HepG2 (cell line): Measurements from ENCODE around the gene FAM24A. TPM values are rescaled to one million over a fixed set of nuclear protein-coding genes. Genes with fewer than 3 reads are reported as not detected.

Experiments
- BCL3 ChIP-seq: sonication (generic); formaldehyde crosslinking; IDR thresholded peaks from 2 replicates; pipeline ENCODE4 v1.5.1; 2020; ENCODE audit warnings: mild to moderate bottlenecking, missing genetic modification reagents, moderate library complexity
- DNMT1 ChIP-seq: sonication (generic); formaldehyde crosslinking; IDR thresholded peaks from 2 replicates; pipeline ENCODE4 v1.5.1; 2020; ENCODE audit warnings: mild to moderate bottlenecking, missing genetic modification reagents
- EP300 ChIP-seq, 3 experiments: sonication (generic) in 1 of 3; formaldehyde crosslinking in 1 of 3; IDR thresholded peaks; 2 replicates each; pipeline versions ENCODE4 v1.5.1 to v1.6.1; 2011 to 2020; ENCODE audit warnings: low read depth in 2 of 3, low read length in 2 of 3, borderline replicate concordance in 1 of 3, improper control_type of control experiment in 1 of 3, mild to moderate bottlenecking in 1 of 3, missing genetic modification reagents in 1 of 3, moderate library complexity in 1 of 3
- MIER3 ChIP-seq: IDR thresholded peaks from 2 replicates; pipeline ENCODE4 v1.6.1; 2016; ENCODE audit warnings: missing compliant biosample characterization, borderline replicate concordance
- NKX3-1 ChIP-seq: sonication (generic); formaldehyde crosslinking; IDR thresholded peaks from 2 replicates; pipeline ENCODE4 v1.5.0; 2020; ENCODE audit warnings: missing genetic modification reagents
- TFAP4 ChIP-seq: sonication (generic); IDR thresholded peaks from 2 replicates; pipeline ENCODE4 v1.6.1; 2016; ENCODE audit warnings: low read depth, borderline replicate concordance
- THRA ChIP-seq: sonication (generic); formaldehyde crosslinking; IDR thresholded peaks from 2 replicates; pipeline ENCODE4 v1.4.0; 2020; ENCODE audit warnings: missing genetic modification reagents, borderline replicate concordance
- YEATS4 ChIP-seq: sonication (generic); formaldehyde crosslinking; IDR thresholded peaks from 2 replicates; pipeline ENCODE4 v1.4.0; 2020; ENCODE audit warnings: missing genetic modification reagents, borderline replicate concordance
- ZBTB33 ChIP-seq: sonication (generic); formaldehyde crosslinking; IDR thresholded peaks from 2 replicates; pipeline ENCODE4 v1.4.0; 2020; ENCODE audit warnings: missing genetic modification reagents
- ZNF333 ChIP-seq: sonication (generic); formaldehyde crosslinking; IDR thresholded peaks from 2 replicates; pipeline ENCODE4 v1.4.0; 2020; ENCODE audit warnings: mild to moderate bottlenecking, missing genetic modification reagents, borderline replicate concordance
- ZNF646 ChIP-seq: sonication (generic); formaldehyde crosslinking; IDR thresholded peaks from 2 replicates; pipeline ENCODE4 v1.9.0; 2021; ENCODE audit warnings: mild to moderate bottlenecking, missing genetic modification reagents
- ZNF782 ChIP-seq: sonication (generic); formaldehyde crosslinking; IDR thresholded peaks from 2 replicates; pipeline ENCODE4 v1.4.0; 2020; ENCODE audit warnings: missing genetic modification reagents, mild to moderate bottlenecking, borderline replicate concordance
- polyA plus RNA-seq, 8 experiments: library from polyadenylated mRNA; depleted of rRNA in 3 of 8; stranded (reverse) in 7 of 8; unstranded in 1 of 8; fragments of >200 nt; fragmentation: Illumina TruSeq in 4 of 8; extraction: Trizol in 4 of 8; gene quantifications; 2 replicates each; pipeline versions ENCODE4 v1.2.1 to v1.2.3, GENCODE V29; 2011 to 2016; ENCODE audit warnings: low read depth in 4 of 8, missing spikeins in 1 of 8, mixed read lengths in 1 of 8; ENCODE audit not compliant: insufficient read depth in 1 of 8
- total RNA-seq, 5 experiments: library from RNA; depleted of rRNA; stranded (reverse); fragments of >200 nt; fragmentation: Illumina TruSeq; extraction: Trizol; gene quantifications; 2 replicates each; pipeline ENCODE4 v1.2.3, GENCODE V29; 2016; ENCODE audit warnings: low read depth in 1 of 5

Gene FAM24A
- total and polyA plus RNA-seq, 2 of the 13 experiments (the other 11 are each of a cell fraction or from before 2014, with no cell fraction given), result not detected

GRCh38 chr10:122953902-122954730 is 43.7 kb downstream of the FAM24A start, which contains the start of gene C10orf88 (continued):
- TF ChIP-seq ZBTB33 (CRISPR knock-in tag) (peak; percentile 6; the same call in 1 of the 2 replicates), BCL3 (CRISPR knock-in tag) (peak; percentile 92; the same call in 1 of the 2 replicates), NKX3-1 (CRISPR knock-in tag) (peak; percentile 80; the same call in 1 of the 2 replicates), TFAP4 (peak; percentile 100), ZNF782 (CRISPR knock-in tag) (peak; percentile 90; the same call in 1 of the 2 replicates), YEATS4 (CRISPR knock-in tag) (peak; percentile 91), DNMT1 (CRISPR knock-in tag) (0 out of 2 replicates have a peak, but pooled peaks have one; percentile 38), THRA (peak; percentile 80), ZNF646 (CRISPR knock-in tag) (no peak), ZNF333 (CRISPR knock-in tag) (no peak), MIER3 (peak; percentile 95), EP300 (IDR thresholded peaks at IDR 0.05; ENCODE audit: low read depth in 2 of 2, low read length in 2 of 2) (0 out of 4 replicates have a peak, but pooled peaks of 1 of the 2 experiments have one; percentile 14), EP300 (CRISPR knock-in tag; IDR thresholded peaks at IDR 0.05; ENCODE audit: borderline replicate concordance) (peak; percentile 63)
